ENCODE data around the gene TRIM15.

TRIM15 gene

GRCh38 chr6:30163918-30164654 is 740 bp downstream of the TRIM15 start:
- H3K4me1 ChIP-seq (ENCODE audit: control insufficient read depth, insufficient read depth, low read length): no peaks in the 10 kb centered on the region
- no peak overlapping the region for H3K27ac ChIP-seq (ENCODE audit: extremely low read depth, low read depth, low read length)
- no peaks in the 10 kb centered on the region for H3K36me3 ChIP-seq (ENCODE audit: control insufficient read depth in 2 of 2, insufficient read depth in 1 of 2, low read length in 2 of 2)
- H3K9me3 ChIP-seq (ENCODE audit: control insufficient read depth, insufficient read depth, low read depth, low read length): no peaks in the 10 kb centered on the region
- POLR2A ChIA-PET: interaction anchor here (0.8 kb wide), 1 partner anchor 62 kb away, joined by 5 read pairs; no protein-coding TSS in a partner anchor
- TF ChIP-seq GLIS2 (tag by site-specific recombination; IDR thresholded peaks at IDR 0.05): no peak
- 0 out of 2 replicates have a peak, but pooled peaks have one; percentile 17 for TF ChIP-seq ZNF341 (tag by site-specific recombination; IDR thresholded peaks at IDR 0.05; ENCODE audit: low read depth)
- TF ChIP-seq PRDM10 (tag by site-specific recombination; IDR thresholded peaks at IDR 0.05): peak; percentile 44; the same call in 1 of the 2 replicates
- no peak for TF ChIP-seq GLIS1 (tag by site-specific recombination; IDR thresholded peaks at IDR 0.05)
- CTCF ChIA-PET: interaction anchor here (0.6 to 5.8 kb wide), 4 partner anchors 32 to 174 kb away, joined by 3 to 49 read pairs (median 3); no protein-coding TSS in a partner anchor
- no peak overlapping the region for H3K4me3 ChIP-seq (ENCODE audit: low read depth, low read length)

GRCh38 chr6:30164714-30165113 is 1.4 kb downstream of the TRIM15 start:
- H3K9me3 ChIP-seq (ENCODE audit: control insufficient read depth, insufficient read depth, low read depth, low read length): no peaks in the 10 kb centered on the region
- no peak overlapping the region for H3K4me3 ChIP-seq (ENCODE audit: low read depth, low read length)
- H3K36me3 ChIP-seq (ENCODE audit: control insufficient read depth in 2 of 2, insufficient read depth in 1 of 2, low read length in 2 of 2): no peaks in the 10 kb centered on the region
- no peaks in the 10 kb centered on the region for H3K4me1 ChIP-seq (ENCODE audit: control insufficient read depth, insufficient read depth, low read length)
- POLR2A ChIA-PET: no interaction called here
- H3K27ac ChIP-seq (ENCODE audit: extremely low read depth, low read depth, low read length): no peak overlapping the region
- CTCF ChIA-PET: interaction anchor here (1.0 to 5.8 kb wide), 3 partner anchors 33 to 62 kb away, joined by 3 to 49 read pairs (median 3); no protein-coding TSS in a partner anchor
- no peak for TF ChIP-seq ZSCAN23 (tag by site-specific recombination; IDR thresholded peaks at IDR 0.05)
- TF ChIP-seq ZNF23 (tag by site-specific recombination; IDR thresholded peaks at IDR 0.05; ENCODE audit: borderline replicate concordance): no peak
- no peak for TF ChIP-seq KLF7 (tag by site-specific recombination; IDR thresholded peaks at IDR 0.05; ENCODE audit: borderline replicate concordance)
- TF ChIP-seq ZNF514 (tag by site-specific recombination; IDR thresholded peaks at IDR 0.05): no peak
- TF ChIP-seq ZNF133 (tag by site-specific recombination; IDR thresholded peaks at IDR 0.05): no peak
- no peak for TF ChIP-seq ZSCAN4 (tag by site-specific recombination; IDR thresholded peaks at IDR 0.05)
- no peak for TF ChIP-seq ZNF645 (tag by site-specific recombination; IDR thresholded peaks at IDR 0.05)
- no peak for TF ChIP-seq ZNF146 (tag by site-specific recombination; IDR thresholded peaks at IDR 0.05)
- no peak for TF ChIP-seq ZBTB1 (tag by site-specific recombination; IDR thresholded peaks at IDR 0.05)
- no peak for TF ChIP-seq ZNF426 (tag by site-specific recombination; IDR thresholded peaks at IDR 0.05)
- no peak for TF ChIP-seq ZNF184 (tag by site-specific recombination; IDR thresholded peaks at IDR 0.05)
- no peak for TF ChIP-seq ZNF202 (tag by site-specific recombination; IDR thresholded peaks at IDR 0.05; ENCODE audit: borderline replicate concordance)
- TF ChIP-seq ZNF274 (IDR thresholded peaks at IDR 0.05; ENCODE audit: low read length): no peak
- no peak for TF ChIP-seq ZNF274 (tag by site-specific recombination; IDR thresholded peaks at IDR 0.05; ENCODE audit: borderline replicate concordance)
- TF ChIP-seq TCF7L2 (IDR thresholded peaks at IDR 0.05; ENCODE audit: borderline replicate concordance, low read depth, low read length): no peak
- TF ChIP-seq ZNF404 (tag by site-specific recombination; IDR thresholded peaks at IDR 0.05): no peak
- no peak for TF ChIP-seq PBX3 (CRISPR knock-in tag; IDR thresholded peaks at IDR 0.05)

Measured in HEK293 (cell line).